Chondrocyte (in vitro differentiated cells): ENCODE data around the gene CTIF. TPM values are rescaled to one million over a fixed set of nuclear protein-coding genes. Genes with fewer than 3 reads are reported as not detected.
A peak's percentile ranks its signal among the peaks of the same experiment; 100 is the strongest.
"Not testable (repeated sequence)": the region's sequence is repeated elsewhere in the genome, so short reads cannot be mapped to it uniquely, and the experiment has no call there.

ENCODE experiments used
- DNase-seq: peaks from one replicate; pipeline ENCODE4 v3.0.0; 2021; ENCODE audit warnings: mixed read lengths, low spot score
- H3K27ac Mint-ChIP-seq: one replicate; pipeline ENCODE4 v1.8.0; 2021; ENCODE audit warnings: mild to moderate bottlenecking, moderate library complexity, mixed read lengths; ENCODE audit not compliant: unreplicated experiment
- H3K27me3 Mint-ChIP-seq: 2 replicates; pipeline ENCODE4 v1.8.0; 2021; ENCODE audit warnings: low read depth, mixed read lengths
- H3K36me3 Mint-ChIP-seq: 2 replicates; pipeline ENCODE4 v1.8.0; 2021; ENCODE audit warnings: low read depth, mixed read lengths
- H3K4me1 Mint-ChIP-seq: 2 replicates; pipeline ENCODE4 v1.8.0; 2021; ENCODE audit warnings: low read depth, mild to moderate bottlenecking, mixed read lengths
- H3K4me3 Mint-ChIP-seq: one replicate; pipeline ENCODE4 v1.8.0; 2021; ENCODE audit warnings: mild to moderate bottlenecking, moderate library complexity, mixed read lengths; ENCODE audit not compliant: unreplicated experiment
- H3K9me3 Mint-ChIP-seq: 2 replicates; pipeline ENCODE4 v1.8.0; 2021; ENCODE audit warnings: low read depth, mixed read lengths
- total RNA-seq: library from RNA; stranded (reverse); gene quantifications from 3 replicates; pipeline ENCODE4 v1.2.1, GENCODE V29; 2021
- TF ChIP-seq, protein P1 (sequence below): fragments of 200-600 bp; sonication (generic); IDR thresholded peaks from 2 replicates; pipeline ENCODE4 v1.5.0; 2021; ENCODE audit warnings: antibody characterized with exemption, mild to moderate bottlenecking, moderate library complexity

Gene CTIF
- total RNA-seq, 1 donor from 2014 or later = 184 TPM

DNA sequence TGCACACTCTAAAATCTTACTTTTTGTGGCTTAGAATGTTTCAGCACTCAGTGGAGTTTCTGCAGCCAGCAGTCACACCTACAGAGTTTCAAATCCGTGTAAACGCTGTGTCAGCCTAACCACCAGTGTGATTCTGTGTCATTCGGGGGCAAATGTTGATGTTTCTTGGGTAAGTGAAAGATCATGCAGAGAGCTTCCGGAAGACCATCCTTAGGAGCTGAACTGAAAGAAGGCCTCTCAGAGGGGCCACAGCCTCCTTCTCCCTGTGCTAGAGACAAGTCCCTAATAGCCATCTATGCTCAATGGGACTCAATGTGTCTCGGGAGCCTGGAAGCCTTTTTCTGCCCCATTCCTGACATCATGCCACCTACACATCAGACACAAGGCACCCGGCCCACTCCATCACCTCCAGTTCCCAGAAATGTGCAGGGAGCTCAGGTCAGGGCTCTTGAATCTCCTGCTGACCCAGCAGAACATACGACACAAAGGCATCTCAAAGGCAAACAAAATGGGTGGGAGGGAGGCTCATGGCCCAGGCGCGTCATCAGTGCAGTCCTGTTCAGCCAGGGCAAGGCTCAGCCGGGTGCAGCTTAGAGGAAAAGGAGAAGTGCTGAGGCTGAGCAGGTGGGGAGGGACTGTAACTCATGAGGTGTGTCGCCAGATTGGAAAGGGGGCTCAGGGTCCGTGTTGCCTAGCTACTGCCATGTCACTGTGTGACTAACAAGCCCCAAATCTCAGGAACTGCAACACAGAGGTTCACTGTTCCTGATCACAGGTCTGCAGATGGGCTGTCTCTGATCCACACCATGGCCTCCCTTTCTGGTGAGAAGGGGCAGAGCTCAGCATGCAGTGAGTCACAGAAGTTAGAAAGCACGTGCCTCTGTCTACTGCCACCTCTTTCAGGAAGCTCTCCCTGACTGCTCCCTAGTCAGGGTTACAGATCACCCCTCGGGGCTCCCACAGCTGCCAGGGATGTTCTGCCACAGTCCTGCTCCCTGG, 329.9 kb downstream of the CTIF start:
- no peaks in the 10 kb centered on the region for H3K27me3 Mint-ChIP-seq
- TF ChIP-seq, protein P1, sequence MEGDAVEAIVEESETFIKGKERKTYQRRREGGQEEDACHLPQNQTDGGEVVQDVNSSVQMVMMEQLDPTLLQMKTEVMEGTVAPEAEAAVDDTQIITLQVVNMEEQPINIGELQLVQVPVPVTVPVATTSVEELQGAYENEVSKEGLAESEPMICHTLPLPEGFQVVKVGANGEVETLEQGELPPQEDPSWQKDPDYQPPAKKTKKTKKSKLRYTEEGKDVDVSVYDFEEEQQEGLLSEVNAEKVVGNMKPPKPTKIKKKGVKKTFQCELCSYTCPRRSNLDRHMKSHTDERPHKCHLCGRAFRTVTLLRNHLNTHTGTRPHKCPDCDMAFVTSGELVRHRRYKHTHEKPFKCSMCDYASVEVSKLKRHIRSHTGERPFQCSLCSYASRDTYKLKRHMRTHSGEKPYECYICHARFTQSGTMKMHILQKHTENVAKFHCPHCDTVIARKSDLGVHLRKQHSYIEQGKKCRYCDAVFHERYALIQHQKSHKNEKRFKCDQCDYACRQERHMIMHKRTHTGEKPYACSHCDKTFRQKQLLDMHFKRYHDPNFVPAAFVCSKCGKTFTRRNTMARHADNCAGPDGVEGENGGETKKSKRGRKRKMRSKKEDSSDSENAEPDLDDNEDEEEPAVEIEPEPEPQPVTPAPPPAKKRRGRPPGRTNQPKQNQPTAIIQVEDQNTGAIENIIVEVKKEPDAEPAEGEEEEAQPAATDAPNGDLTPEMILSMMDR = no peak
- peak; percentile 62 for DNase-seq
- H3K9me3 Mint-ChIP-seq = no peaks in the 10 kb centered on the region
- no peak overlapping the region for H3K4me3 Mint-ChIP-seq
- peak overlapping the region; percentile 88 for H3K27ac Mint-ChIP-seq
- H3K36me3 Mint-ChIP-seq = peaks cover 4% of the 10 kb centered on the region
- peaks cover 52% of the 10 kb centered on the region for H3K4me1 Mint-ChIP-seq

DNA sequence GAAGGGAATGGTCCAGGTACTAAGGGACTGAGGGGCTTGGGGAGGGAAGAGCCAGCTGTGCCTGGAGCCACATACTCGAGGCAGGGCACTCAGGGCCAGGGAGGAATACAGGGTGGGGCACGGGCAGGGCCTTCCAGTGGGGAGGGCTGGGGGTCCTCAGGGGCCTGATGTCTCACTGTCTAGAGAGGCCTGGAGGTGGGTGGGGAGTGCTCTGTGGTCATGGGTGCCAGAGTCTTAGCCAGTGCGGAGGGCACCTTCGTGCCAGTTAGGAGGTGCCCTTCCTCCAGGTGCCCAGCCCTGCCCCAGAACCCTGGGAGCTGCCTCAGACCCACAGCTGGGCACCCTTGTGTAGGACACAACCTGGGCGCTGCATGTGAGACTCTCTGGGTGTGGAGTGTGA, 330.8 kb downstream of the CTIF start:
- H3K27ac Mint-ChIP-seq = peak overlapping the region; percentile 71
- no peak overlapping the region for H3K4me3 Mint-ChIP-seq
- no peaks in the 10 kb centered on the region for H3K27me3 Mint-ChIP-seq
- peaks cover 3% of the 10 kb centered on the region for H3K36me3 Mint-ChIP-seq
- H3K4me1 Mint-ChIP-seq = peaks cover 59% of the 10 kb centered on the region
- peak; percentile 85 for DNase-seq
- TF ChIP-seq, protein P1 = no peak
- no peaks in the 10 kb centered on the region for H3K9me3 Mint-ChIP-seq

DNA sequence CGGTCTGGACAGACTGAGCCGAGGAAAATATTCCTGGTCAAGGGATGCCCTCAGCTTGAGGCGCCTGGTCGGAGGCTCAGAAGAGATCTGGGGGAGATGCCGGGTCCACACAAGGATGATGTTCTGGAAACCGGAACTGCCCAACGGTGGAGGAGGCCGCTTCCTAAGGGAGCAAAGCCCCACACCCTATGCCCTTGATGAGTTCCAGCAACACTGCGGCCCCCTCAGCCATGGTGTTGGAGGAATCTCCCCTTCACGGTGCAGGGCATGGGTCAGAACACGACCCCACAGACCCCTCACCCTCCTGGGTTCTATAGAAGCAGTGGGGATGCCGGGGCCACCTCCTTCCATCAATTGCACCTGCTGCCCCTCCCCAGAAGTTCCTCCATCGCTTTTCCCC, 332.1 kb downstream of the CTIF start:
- peak; percentile 84 for DNase-seq
- not testable (repeated sequence) for H3K4me3 Mint-ChIP-seq, H3K36me3 Mint-ChIP-seq, H3K27ac Mint-ChIP-seq, H3K9me3 Mint-ChIP-seq, H3K27me3 Mint-ChIP-seq
- peaks cover 69% of the 10 kb centered on the region for H3K4me1 Mint-ChIP-seq

DNA sequence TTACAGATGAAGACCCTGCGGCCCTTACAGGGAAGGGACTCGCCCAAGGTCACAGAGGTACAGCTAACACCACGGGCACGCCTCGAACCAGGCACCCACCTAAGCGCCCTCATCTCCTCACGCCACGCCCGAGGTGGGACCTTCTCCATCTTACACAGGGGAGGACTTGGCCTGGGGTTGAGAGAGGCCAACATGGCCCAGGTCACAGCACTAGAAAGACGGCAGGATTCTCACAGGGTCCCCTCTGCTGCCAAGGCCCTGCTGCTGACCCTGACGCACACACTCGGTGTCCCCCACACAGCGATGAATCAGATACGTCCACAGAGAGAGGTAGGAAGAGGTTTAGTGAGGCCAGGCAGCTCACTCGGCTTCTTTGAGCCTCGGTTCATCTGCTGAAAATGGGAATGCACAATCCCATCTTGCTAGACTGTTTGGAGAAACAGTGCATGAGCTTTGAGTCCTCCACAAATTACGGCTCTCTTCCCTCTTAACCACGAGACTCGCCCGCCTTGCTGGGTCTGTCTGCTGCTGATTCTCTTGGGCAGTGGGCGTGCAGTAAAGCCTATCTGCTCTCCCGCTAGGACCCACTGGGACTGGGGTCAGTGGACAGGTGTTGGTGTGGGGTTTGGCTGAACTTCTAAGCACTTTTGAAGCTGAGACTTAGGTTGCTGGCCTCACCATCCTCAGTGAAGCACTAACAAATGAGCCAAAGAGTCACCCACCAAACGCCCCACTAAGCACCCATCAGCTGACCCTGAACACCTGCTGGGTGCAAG, 332.7 kb downstream of the CTIF start:
- no peak overlapping the region for H3K4me3 Mint-ChIP-seq
- H3K27ac Mint-ChIP-seq = peak overlapping the region; percentile 61
- peaks cover 68% of the 10 kb centered on the region for H3K4me1 Mint-ChIP-seq
- H3K36me3 Mint-ChIP-seq = no peaks in the 10 kb centered on the region
- DNase-seq = no peak
- H3K9me3 Mint-ChIP-seq = no peaks in the 10 kb centered on the region
- TF ChIP-seq, protein P1 = no peak
- no peaks in the 10 kb centered on the region for H3K27me3 Mint-ChIP-seq

DNA sequence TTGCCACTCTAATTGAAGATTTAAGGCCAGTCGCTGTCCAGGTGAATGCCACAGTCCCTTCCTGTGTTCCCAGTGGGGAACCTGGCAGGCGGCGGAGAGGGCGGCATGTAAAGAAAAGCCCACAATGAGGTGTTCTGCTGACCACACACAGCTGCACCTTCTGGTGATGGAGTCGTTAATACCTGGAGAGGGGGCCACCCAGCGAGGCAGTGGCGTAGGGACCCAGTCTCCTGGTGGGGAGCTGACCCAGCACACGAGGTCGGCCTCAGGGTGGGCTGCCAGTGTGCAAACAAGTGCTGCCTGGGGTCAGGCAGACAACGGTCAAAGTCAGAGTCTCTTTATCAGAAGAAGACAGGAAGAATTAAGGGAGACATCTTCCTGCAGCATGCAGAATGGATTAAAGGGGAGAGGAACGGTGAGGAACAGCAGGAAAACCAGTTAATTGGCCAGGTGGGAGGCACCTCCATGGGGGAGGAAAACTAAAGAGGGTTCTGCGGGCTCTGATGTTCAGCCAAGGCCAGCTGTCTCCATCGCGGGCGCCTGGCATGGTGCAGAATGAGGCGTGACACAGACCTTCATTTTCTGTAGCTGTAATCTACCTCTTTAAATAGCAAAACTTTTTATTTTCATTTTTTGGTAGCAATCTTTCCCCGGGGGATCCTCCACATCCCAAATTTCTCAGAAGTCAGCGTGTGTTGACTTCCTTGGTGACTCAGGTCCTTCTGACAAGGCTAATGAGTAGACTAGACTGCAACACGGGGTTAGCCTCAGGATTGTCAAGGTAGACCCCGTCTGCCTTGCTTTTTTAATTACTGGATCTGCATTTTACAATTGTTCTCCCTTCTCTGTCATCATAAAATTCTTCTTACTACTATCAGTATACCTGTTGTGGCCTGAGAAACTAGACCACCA, 333.7 kb downstream of the CTIF start:
- Mint-ChIP-seq H3K4me1 (peaks cover 68% of the 10 kb centered on the region), H3K27me3 (no peaks in the 10 kb centered on the region), H3K27ac (peak overlapping the region; percentile 99), H3K36me3 (no peaks in the 10 kb centered on the region), H3K9me3 (no peaks in the 10 kb centered on the region), H3K4me3 (no peak overlapping the region)
- TF ChIP-seq, protein P1 = no peak
- peak; percentile 87 for DNase-seq
